DND-41 (cell line): ENCODE measurements around the gene TXNDC5.

Source experiments
- CTCF ChIP-seq: IDR thresholded peaks from 2 replicates; pipeline ENCODE4 v1.5.1; 2012; ENCODE audit warnings: borderline replicate concordance, low read length, moderate library complexity, mild to moderate bottlenecking; ENCODE audit not compliant: poor library complexity, severe bottlenecking; ENCODE audit errors: extremely low read depth
- EZH2 ChIP-seq: IDR thresholded peaks from 3 replicates; pipeline ENCODE4 v1.6.1; 2012; ENCODE audit warnings: borderline replicate concordance, low read depth, mild to moderate bottlenecking, moderate library complexity, low read length, inconsistent platforms; ENCODE audit not compliant: severe bottlenecking

GRCh38 chr6:7883381-7883780, 27.2 kb downstream of the TXNDC5 start:
- no peak for TF ChIP-seq EZH2
- TF ChIP-seq CTCF, result no peak
